ENCODE results near the gene S100A10.

Gene S100A10

GRCh38 chr1:152001631-152002584 is 8.2 kb upstream of the S100A10 start:
- no peak overlapping the region for H3K4me3 Mint-ChIP-seq
- H3K9me3 Mint-ChIP-seq, result no peaks in the 10 kb centered on the region
- peak; percentile 72 to 74 for DNase-seq (ENCODE audit: low spot score in 2 of 2)
- peak; percentile 79 for ATAC-seq (ENCODE audit: low read depth)
- H3K27ac Mint-ChIP-seq, result no peak overlapping the region
- H3K36me3 Mint-ChIP-seq, result no peaks in the 10 kb centered on the region
- H3K4me1 Mint-ChIP-seq, result peaks cover 2% of the 10 kb centered on the region
- H3K27me3 Mint-ChIP-seq, result peaks cover 12% of the 10 kb centered on the region

DNA sequence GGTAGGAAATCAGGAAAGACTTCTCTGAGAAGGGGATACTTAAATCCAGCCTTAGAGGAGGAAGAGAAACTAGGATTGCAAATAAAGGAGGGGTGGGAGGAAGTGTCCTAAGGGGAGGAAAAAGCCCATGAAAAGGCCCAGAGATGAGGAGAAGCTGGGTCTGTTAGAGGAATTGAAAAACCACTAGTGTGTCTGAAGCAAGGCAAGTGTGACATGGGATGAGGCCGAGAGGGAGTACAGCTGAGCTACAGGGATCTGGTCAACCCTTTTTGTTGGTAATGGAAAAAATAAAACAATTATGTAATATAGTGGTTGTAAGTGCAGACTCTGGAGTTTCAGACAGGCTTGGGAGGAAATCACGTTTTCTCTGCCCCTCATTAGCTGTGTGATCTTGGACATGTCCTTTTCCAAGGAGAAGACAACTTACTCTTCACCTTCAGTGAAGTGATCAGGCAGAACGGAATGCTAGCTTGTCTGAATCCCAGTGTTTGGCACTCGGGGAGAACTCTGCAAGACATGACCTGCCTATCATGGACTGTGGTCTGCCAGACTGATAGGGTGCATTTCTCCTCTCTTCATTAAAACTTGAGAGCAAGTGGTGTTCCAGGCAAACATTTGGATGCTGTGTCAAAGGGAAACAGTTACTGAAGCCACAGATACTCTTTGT is 7.4 kb upstream of the S100A10 start:
- ATAC-seq (ENCODE audit: low read depth) (no peak), DNase-seq (ENCODE audit: low spot score in 2 of 2) (no peak)
- peaks cover 2% of the 10 kb centered on the region for H3K4me1 Mint-ChIP-seq
- H3K36me3 Mint-ChIP-seq, result no peaks in the 10 kb centered on the region
- no peak overlapping the region for H3K4me3 Mint-ChIP-seq
- peaks cover 12% of the 10 kb centered on the region for H3K27me3 Mint-ChIP-seq
- no peak overlapping the region for H3K27ac Mint-ChIP-seq
- no peaks in the 10 kb centered on the region for H3K9me3 Mint-ChIP-seq

DNA sequence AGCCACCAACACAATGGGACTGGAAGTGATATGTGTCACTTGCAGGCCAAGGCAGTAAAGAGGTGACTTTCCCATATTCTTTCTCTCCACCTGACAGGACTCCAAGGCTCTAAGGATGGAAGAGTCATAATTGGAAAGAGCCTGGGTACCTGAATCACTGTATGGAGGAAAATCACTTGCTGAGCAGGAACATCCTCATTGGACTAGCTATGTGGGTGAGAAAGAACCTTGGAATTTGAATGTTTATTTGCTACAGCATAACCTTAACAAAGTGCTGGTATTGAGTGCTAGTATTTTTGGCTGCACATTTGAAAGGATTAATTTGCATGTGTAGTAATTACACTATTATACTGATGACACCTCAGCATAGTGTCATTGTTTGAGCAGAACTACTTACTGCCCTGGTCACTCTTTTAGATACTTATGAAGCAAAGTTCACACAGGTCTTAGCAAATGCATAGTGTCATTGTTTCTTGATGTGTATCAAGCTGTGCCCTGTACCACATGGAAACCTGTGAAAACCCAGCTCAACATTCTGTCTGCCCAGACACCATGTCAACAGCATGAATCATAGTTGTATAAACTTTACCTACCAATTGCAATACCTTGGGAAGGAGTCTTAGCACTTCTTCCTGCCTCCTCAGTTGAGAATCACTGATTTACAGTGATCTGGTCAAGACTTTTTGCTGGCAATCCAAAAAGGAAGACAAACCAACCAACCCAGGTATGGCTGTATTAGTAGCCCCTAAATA is 5.1 kb upstream of the S100A10 start:
- peaks cover 5% of the 10 kb centered on the region for H3K4me1 Mint-ChIP-seq
- no peaks in the 10 kb centered on the region for H3K9me3 Mint-ChIP-seq
- H3K36me3 Mint-ChIP-seq, result no peaks in the 10 kb centered on the region
- DNase-seq (ENCODE audit: low spot score in 2 of 2), result no peak
- ATAC-seq (ENCODE audit: low read depth), result no peak
- H3K27me3 Mint-ChIP-seq, result peaks cover 8% of the 10 kb centered on the region
- no peak overlapping the region for H3K27ac Mint-ChIP-seq
- no peak overlapping the region for H3K4me3 Mint-ChIP-seq

- H3K27ac Mint-ChIP-seq, result no peak overlapping the region
- peaks cover 5% of the 10 kb centered on the region for H3K27me3 Mint-ChIP-seq
- no peaks in the 10 kb centered on the region for H3K36me3 Mint-ChIP-seq
- DNase-seq (ENCODE audit: low spot score in 2 of 2) (no peak), ATAC-seq (ENCODE audit: low read depth) (no peak)
- no peak overlapping the region for H3K4me3 Mint-ChIP-seq
- no peaks in the 10 kb centered on the region for H3K9me3 Mint-ChIP-seq
- peaks cover 13% of the 10 kb centered on the region for H3K4me1 Mint-ChIP-seq
These were observed 3.6 kb upstream of the S100A10 start for GRCh38 chr1:151997284-151997570.

DNA sequence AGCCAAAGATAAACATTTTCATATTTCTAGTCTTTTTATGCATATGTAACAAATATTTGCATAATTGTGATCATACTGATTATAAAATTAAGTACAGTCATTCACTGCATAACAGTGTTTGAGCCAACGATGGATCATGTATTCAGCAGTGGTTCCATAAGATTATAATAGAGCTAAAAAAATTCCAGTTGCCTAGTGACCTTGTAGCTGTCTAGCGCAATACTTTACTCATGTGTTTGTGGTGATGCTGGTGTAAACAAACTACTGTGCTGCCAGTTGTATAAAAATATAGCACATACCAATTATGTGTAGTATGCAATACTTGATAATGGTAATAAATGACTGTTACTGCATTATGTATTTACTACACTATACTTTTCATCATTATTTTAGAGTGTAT is 2.1 kb upstream of the S100A10 start:
- Mint-ChIP-seq H3K36me3 (no peaks in the 10 kb centered on the region), H3K27ac (no peak overlapping the region), H3K9me3 (no peaks in the 10 kb centered on the region), H3K4me1 (peaks cover 16% of the 10 kb centered on the region), H3K4me3 (no peak overlapping the region), H3K27me3 (peaks cover 2% of the 10 kb centered on the region)
- DNase-seq (ENCODE audit: low spot score in 2 of 2) (no peak), ATAC-seq (ENCODE audit: low read depth) (no peak)

GRCh38 chr1:151994956-151995355 is 1.3 kb upstream of the S100A10 start:
- Mint-ChIP-seq H3K27ac (peak overlapping the region; percentile 88), H3K36me3 (no peaks in the 10 kb centered on the region), H3K27me3 (no peaks in the 10 kb centered on the region), H3K4me1 (peaks cover 19% of the 10 kb centered on the region), H3K4me3 (peak overlapping the region; percentile 71), H3K9me3 (no peaks in the 10 kb centered on the region)
- no peak for DNase-seq (ENCODE audit: low spot score in 2 of 2)
- ATAC-seq (ENCODE audit: low read depth), result no peak

GRCh38 chr1:151993084-151993733 is 450 bp downstream of the S100A10 start:
- H3K4me3 Mint-ChIP-seq, result peak overlapping the region; percentile 97
- H3K27me3 Mint-ChIP-seq, result no peaks in the 10 kb centered on the region
- DNase-seq (ENCODE audit: low spot score in 2 of 2), result peak in 1 of 2 donors; percentile 40
- peaks cover 24% of the 10 kb centered on the region for H3K4me1 Mint-ChIP-seq
- H3K36me3 Mint-ChIP-seq, result no peaks in the 10 kb centered on the region
- ATAC-seq (ENCODE audit: low read depth), result peak; percentile 46
- peak overlapping the region; percentile 88 for H3K27ac Mint-ChIP-seq
- H3K9me3 Mint-ChIP-seq, result no peaks in the 10 kb centered on the region

- no peaks in the 10 kb centered on the region for H3K36me3 Mint-ChIP-seq
- no peaks in the 10 kb centered on the region for H3K27me3 Mint-ChIP-seq
- DNase-seq (ENCODE audit: low spot score in 2 of 2) (no peak), ATAC-seq (ENCODE audit: low read depth) (no peak)
- no peaks in the 10 kb centered on the region for H3K9me3 Mint-ChIP-seq
- H3K27ac Mint-ChIP-seq, result peak overlapping the region; percentile 88
- peaks cover 29% of the 10 kb centered on the region for H3K4me1 Mint-ChIP-seq
- H3K4me3 Mint-ChIP-seq, result peak overlapping the region; percentile 96
These were observed 1.2 kb downstream of the S100A10 start for GRCh38 chr1:151992303-151993083.

GRCh38 chr1:151991663-151992302 is 1.9 kb downstream of the S100A10 start:
- Mint-ChIP-seq H3K4me3 (peak overlapping the region; percentile 96), H3K9me3 (no peaks in the 10 kb centered on the region), H3K36me3 (no peaks in the 10 kb centered on the region), H3K4me1 (peaks cover 31% of the 10 kb centered on the region), H3K27ac (peak overlapping the region; percentile 36), H3K27me3 (no peaks in the 10 kb centered on the region)
- DNase-seq (ENCODE audit: low spot score in 2 of 2), result no peak
- ATAC-seq (ENCODE audit: low read depth), result no peak

- no peaks in the 10 kb centered on the region for H3K27me3 Mint-ChIP-seq
- ATAC-seq (ENCODE audit: low read depth) (no peak), DNase-seq (ENCODE audit: low spot score in 2 of 2) (no peak)
- H3K4me3 Mint-ChIP-seq, result no peak overlapping the region
- H3K36me3 Mint-ChIP-seq, result no peaks in the 10 kb centered on the region
- H3K9me3 Mint-ChIP-seq, result no peaks in the 10 kb centered on the region
- no peak overlapping the region for H3K27ac Mint-ChIP-seq
- peaks cover 31% of the 10 kb centered on the region for H3K4me1 Mint-ChIP-seq
These were observed 2.8 kb downstream of the S100A10 start for GRCh38 chr1:151990856-151991198.

- ATAC-seq (ENCODE audit: low read depth), result no peak
- Mint-ChIP-seq H3K27me3 (no peaks in the 10 kb centered on the region), H3K36me3 (peaks cover 3% of the 10 kb centered on the region), H3K27ac (no peak overlapping the region), H3K4me1 (peaks cover 31% of the 10 kb centered on the region), H3K4me3 (no peak overlapping the region), H3K9me3 (no peaks in the 10 kb centered on the region)
- no peak for DNase-seq (ENCODE audit: low spot score in 2 of 2)
These were observed 3.4 kb downstream of the S100A10 start for GRCh38 chr1:151990058-151990855.

- H3K27ac Mint-ChIP-seq, result no peak overlapping the region
- peaks cover 32% of the 10 kb centered on the region for H3K4me1 Mint-ChIP-seq
- DNase-seq (ENCODE audit: low spot score in 2 of 2) (no peak), ATAC-seq (ENCODE audit: low read depth) (no peak)
- no peak overlapping the region for H3K4me3 Mint-ChIP-seq
- no peaks in the 10 kb centered on the region for H3K9me3 Mint-ChIP-seq
- no peaks in the 10 kb centered on the region for H3K27me3 Mint-ChIP-seq
- peaks cover 10% of the 10 kb centered on the region for H3K36me3 Mint-ChIP-seq
These were observed 4.3 kb downstream of the S100A10 start for GRCh38 chr1:151989211-151989862.

All from memory B cell (primary cell).